DOHH2 (cell line): ENCODE data around the gene SCN4B.

Experiments used
- H3F3A ChIP-seq: fragments of 200-600 bp; sonication (generic), shearing (Covaris generic); 2 replicates; pipeline ENCODE4 v1.6.0; 2016; ENCODE audit warnings: antibody characterized with exemption, mild to moderate bottlenecking; ENCODE audit not compliant: control insufficient read depth, insufficient read depth
- H3K27ac ChIP-seq: fragments of 200-600 bp; sonication (generic); 2 replicates; pipeline ENCODE4 v1.5.1; 2014; ENCODE audit warnings: low read depth, mild to moderate bottlenecking, low read length, moderate library complexity
- H3K27me3 ChIP-seq: fragments of 200-600 bp; sonication (generic); 2 replicates; pipeline ENCODE4 v1.6.1; 2014; ENCODE audit warnings: mild to moderate bottlenecking, low read length, mixed read lengths; ENCODE audit not compliant: control insufficient read depth
- H3K36me3 ChIP-seq: fragments of 200-600 bp; sonication (generic); 2 replicates; pipeline ENCODE4 v1.6.1; 2014; ENCODE audit warnings: mild to moderate bottlenecking, low read length, moderate library complexity, mixed read lengths; ENCODE audit not compliant: control insufficient read depth
- H3K4me1 ChIP-seq: fragments of 200-600 bp; sonication (generic); 2 replicates; pipeline ENCODE4 v1.6.1; 2014; ENCODE audit warnings: mild to moderate bottlenecking, low read length, mixed read lengths; ENCODE audit not compliant: control insufficient read depth
- H3K4me2 ChIP-seq: fragments of 200-600 bp; sonication (generic); 2 replicates; pipeline ENCODE4 v1.6.0; 2014; ENCODE audit warnings: mild to moderate bottlenecking, low read length, moderate library complexity
- H3K4me3 ChIP-seq: fragments of 200-600 bp; sonication (generic); 2 replicates; pipeline ENCODE4 v1.5.1; 2014; ENCODE audit warnings: mild to moderate bottlenecking, low read length, mixed read lengths
- H3K79me2 ChIP-seq: fragments of 200-600 bp; sonication (generic); 2 replicates; pipeline ENCODE4 v1.6.1; 2014; ENCODE audit warnings: mild to moderate bottlenecking, low read length, mixed read lengths; ENCODE audit not compliant: control insufficient read depth
- H3K9me2 ChIP-seq: fragments of 200-600 bp; sonication (generic); replicated peaks from 2 replicates; pipeline ENCODE4 v1.6.1; 2014; ENCODE audit warnings: mild to moderate bottlenecking, low read length, mixed read lengths; ENCODE audit not compliant: control insufficient read depth
- H3K9me3 ChIP-seq: fragments of 200-600 bp; sonication (generic); 2 replicates; pipeline ENCODE4 v1.6.1; 2014; ENCODE audit warnings: antibody characterized with exemption, low read length, mixed read lengths; ENCODE audit not compliant: control insufficient read depth, insufficient read depth
- H4K20me1 ChIP-seq: fragments of 200-600 bp; sonication (generic); 2 replicates; pipeline ENCODE4 v1.6.0; 2014; ENCODE audit warnings: low read depth, mild to moderate bottlenecking, antibody characterized with exemption, low read length, moderate library complexity; ENCODE audit not compliant: control insufficient read depth, insufficient read depth
- EZH2phosphoT487 ChIP-seq: fragments of 200-600 bp; sonication (generic); IDR thresholded peaks from 2 replicates; pipeline ENCODE4 v1.6.1; 2017; ENCODE audit warnings: borderline replicate concordance, mild to moderate bottlenecking, antibody characterized with exemption, low read length, moderate library complexity, mixed read lengths
- TF ChIP-seq, protein P1 (sequence below): fragments of 200-600 bp; sonication (generic); IDR thresholded peaks from one replicate; pipeline ENCODE4 v1.5.1; 2014; ENCODE audit warnings: antibody characterized with exemption, mild to moderate bottlenecking, low read depth, low read length; ENCODE audit not compliant: poor library complexity, severe bottlenecking

SCN4B gene

GRCh38 chr11:118136341-118136740, 16.3 kb downstream of the SCN4B start:
- TF ChIP-seq, protein P1, sequence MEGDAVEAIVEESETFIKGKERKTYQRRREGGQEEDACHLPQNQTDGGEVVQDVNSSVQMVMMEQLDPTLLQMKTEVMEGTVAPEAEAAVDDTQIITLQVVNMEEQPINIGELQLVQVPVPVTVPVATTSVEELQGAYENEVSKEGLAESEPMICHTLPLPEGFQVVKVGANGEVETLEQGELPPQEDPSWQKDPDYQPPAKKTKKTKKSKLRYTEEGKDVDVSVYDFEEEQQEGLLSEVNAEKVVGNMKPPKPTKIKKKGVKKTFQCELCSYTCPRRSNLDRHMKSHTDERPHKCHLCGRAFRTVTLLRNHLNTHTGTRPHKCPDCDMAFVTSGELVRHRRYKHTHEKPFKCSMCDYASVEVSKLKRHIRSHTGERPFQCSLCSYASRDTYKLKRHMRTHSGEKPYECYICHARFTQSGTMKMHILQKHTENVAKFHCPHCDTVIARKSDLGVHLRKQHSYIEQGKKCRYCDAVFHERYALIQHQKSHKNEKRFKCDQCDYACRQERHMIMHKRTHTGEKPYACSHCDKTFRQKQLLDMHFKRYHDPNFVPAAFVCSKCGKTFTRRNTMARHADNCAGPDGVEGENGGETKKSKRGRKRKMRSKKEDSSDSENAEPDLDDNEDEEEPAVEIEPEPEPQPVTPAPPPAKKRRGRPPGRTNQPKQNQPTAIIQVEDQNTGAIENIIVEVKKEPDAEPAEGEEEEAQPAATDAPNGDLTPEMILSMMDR = no peak
- TF ChIP-seq EZH2phosphoT487 = no peak
- peaks cover 39% of the 10 kb centered on the region for H3K27me3 ChIP-seq
- no peaks in the 10 kb centered on the region for H3K9me2 ChIP-seq
- H3K4me2 ChIP-seq = no peak overlapping the region
- H3K79me2 ChIP-seq = no peaks in the 10 kb centered on the region
- H3K4me1 ChIP-seq = no peaks in the 10 kb centered on the region
- no peaks in the 10 kb centered on the region for H3K9me3 ChIP-seq
- no peaks in the 10 kb centered on the region for H3F3A ChIP-seq
- no peaks in the 10 kb centered on the region for H3K36me3 ChIP-seq
- H4K20me1 ChIP-seq = no peaks in the 10 kb centered on the region
- no peak overlapping the region for H3K27ac ChIP-seq
- H3K4me3 ChIP-seq = no peak overlapping the region

DNA sequence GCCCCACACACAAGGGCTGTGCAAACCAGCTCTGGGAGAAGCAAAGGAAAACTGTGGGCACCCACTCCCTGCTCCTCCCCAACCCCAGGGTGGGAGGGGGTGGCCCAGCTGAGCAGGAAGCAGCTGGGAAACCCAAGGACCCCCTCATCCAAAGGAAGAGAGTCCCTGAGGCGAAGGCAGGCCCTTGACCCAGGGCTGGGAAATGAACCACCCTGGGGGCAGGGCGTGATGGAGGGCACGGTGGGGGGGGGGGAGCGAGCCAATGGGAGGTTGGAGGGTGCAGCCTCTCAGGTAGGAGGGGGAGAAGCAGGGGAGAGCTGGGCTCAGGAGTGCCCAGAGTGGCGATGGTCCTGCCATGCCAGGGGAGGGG, 16.8 kb downstream of the SCN4B start:
- H3K9me3 ChIP-seq = no peaks in the 10 kb centered on the region
- H3K27me3 ChIP-seq = peaks cover 34% of the 10 kb centered on the region
- TF ChIP-seq EZH2phosphoT487 = no peak
- TF ChIP-seq, protein P1 = no peak
- no peaks in the 10 kb centered on the region for H4K20me1 ChIP-seq
- H3F3A ChIP-seq = no peaks in the 10 kb centered on the region
- no peaks in the 10 kb centered on the region for H3K79me2 ChIP-seq
- H3K27ac ChIP-seq = no peak overlapping the region
- no peak overlapping the region for H3K4me3 ChIP-seq
- no peak overlapping the region for H3K4me2 ChIP-seq
- no peaks in the 10 kb centered on the region for H3K4me1 ChIP-seq
- H3K36me3 ChIP-seq = no peaks in the 10 kb centered on the region
- no peaks in the 10 kb centered on the region for H3K9me2 ChIP-seq

DNA sequence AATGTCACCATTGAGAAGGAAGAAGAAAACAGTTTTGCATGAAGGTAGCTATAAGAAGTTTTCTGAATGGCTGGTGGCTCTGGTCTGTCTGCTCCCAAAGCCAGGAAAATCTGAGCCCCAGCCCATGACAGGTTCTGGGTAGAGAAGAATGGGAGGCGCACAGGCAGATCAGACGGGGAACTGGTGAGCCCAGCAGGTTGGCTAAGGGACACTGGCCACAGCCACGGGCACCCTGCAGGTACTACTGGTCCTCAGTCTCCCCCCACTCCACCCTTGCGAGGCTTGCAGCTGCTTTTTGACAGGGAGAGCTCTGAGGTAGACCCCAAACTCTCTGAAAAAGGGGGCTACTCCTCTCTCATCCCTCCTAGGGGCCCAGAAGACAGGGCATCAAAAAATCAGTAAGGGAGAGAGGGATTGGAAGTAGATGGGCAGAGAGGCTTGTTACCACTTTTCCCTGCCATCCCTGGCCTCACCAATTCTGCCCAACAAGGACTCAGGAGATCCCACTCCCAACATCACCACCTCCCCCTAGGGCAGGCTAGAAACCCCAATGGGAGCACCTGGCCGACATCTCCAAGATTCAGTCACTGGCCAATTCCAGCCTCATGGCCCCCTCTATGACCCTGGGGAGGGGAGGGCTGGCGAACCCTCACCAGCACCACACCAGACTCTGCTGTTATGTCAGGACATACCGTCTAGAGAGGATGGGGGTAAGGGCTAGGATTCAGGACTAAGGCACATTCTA, 17.4 kb downstream of the SCN4B start:
- TF ChIP-seq EZH2phosphoT487 = no peak
- TF ChIP-seq, protein P1 = no peak
- Histone ChIP-seq H4K20me1 (no peaks in the 10 kb centered on the region), H3K36me3 (no peaks in the 10 kb centered on the region), H3F3A (no peaks in the 10 kb centered on the region), H3K9me3 (no peaks in the 10 kb centered on the region), H3K4me1 (no peaks in the 10 kb centered on the region), H3K27ac (no peak overlapping the region), H3K27me3 (peaks cover 30% of the 10 kb centered on the region), H3K9me2 (no peaks in the 10 kb centered on the region), H3K4me3 (no peak overlapping the region), H3K79me2 (no peaks in the 10 kb centered on the region), H3K4me2 (no peak overlapping the region)
